Common myeloid progenitor, CD34-positive (primary cell): ENCODE data around the gene ARSD.
"Not testable (repeated sequence)": the region's sequence is repeated elsewhere in the genome, so short reads cannot be mapped to it uniquely, and the experiment has no call there.

Source experiments
- CTCF ChIA-PET: fragments of 350-600 bp; sonication (Branson Sonifier 250); formaldehyde crosslinking; loops from one replicate; lab custom pipeline; 2021; ENCODE audit warnings: antibody characterized with exemption; lab: Charles Lee
- POLR2A ChIA-PET: fragments of 350-600 bp; sonication (Branson Sonifier 250); formaldehyde crosslinking; loops from one replicate; lab custom pipeline; 2021; ENCODE audit warnings: antibody characterized with exemption; lab: Charles Lee
- DNase-seq, 3 donors: peaks; one replicate each; pipeline versions ENCODE4 v3.0.0 to v3.0.0-alpha.2; 2013
- H3K27ac ChIP-seq, 2 experiments: 1 replicate in 1 of 2; 2 replicates in 1 of 2; pipeline ENCODE4 v1.7.0; 2013; ENCODE audit warnings: inconsistent platforms in 2 of 2, low read length in 2 of 2, mild to moderate bottlenecking in 2 of 2, low read depth in 1 of 2, moderate library complexity in 1 of 2; ENCODE audit not compliant: severe bottlenecking in 2 of 2, insufficient read depth in 1 of 2, poor library complexity in 1 of 2
- H3K27me3 ChIP-seq, 5 experiments: replicated peaks in 2 of 5; 1 replicate in 3 of 5; 2 replicates in 2 of 5; pipeline versions ENCODE4 v1.6.1 to v1.7.0; 2013; ENCODE audit warnings: low read length in 4 of 5, mild to moderate bottlenecking in 2 of 5, moderate library complexity in 2 of 5, inconsistent platforms in 1 of 5; ENCODE audit not compliant: insufficient read depth in 5 of 5, control insufficient read depth in 4 of 5
- H3K36me3 ChIP-seq, 4 experiments: 1 replicate in 2 of 4; 2 replicates in 2 of 4; pipeline versions ENCODE4 v1.6.1 to v1.7.0; 2013; ENCODE audit warnings: low read length in 3 of 4, control low read depth in 1 of 4, mild to moderate bottlenecking in 1 of 4; ENCODE audit not compliant: control insufficient read depth in 4 of 4, insufficient read depth in 4 of 4
- H3K4me1 ChIP-seq, 4 experiments: 1 replicate in 3 of 4; 2 replicates in 1 of 4; pipeline versions ENCODE4 v1.6.1 to v1.7.1; 2013; ENCODE audit warnings: low read length in 3 of 4, mild to moderate bottlenecking in 3 of 4, control low read depth in 1 of 4, inconsistent platforms in 1 of 4, moderate library complexity in 1 of 4; ENCODE audit not compliant: control insufficient read depth in 4 of 4, insufficient read depth in 4 of 4; ENCODE audit errors: control extremely low read depth in 1 of 4
- H3K4me3 ChIP-seq, 7 experiments: 1 replicate in 4 of 7; 2 replicates in 3 of 7; pipeline versions ENCODE4 v1.5.1 to v1.7.0; 2013; ENCODE audit warnings: mild to moderate bottlenecking in 7 of 7, low read length in 6 of 7, moderate library complexity in 6 of 7, inconsistent platforms in 2 of 7, low read depth in 2 of 7, control low read depth in 1 of 7; ENCODE audit not compliant: insufficient read depth in 4 of 7, control insufficient read depth in 1 of 7; ENCODE audit errors: extremely low read depth in 1 of 7
- H3K9me3 ChIP-seq, 5 experiments: 1 replicate in 4 of 5; 2 replicates in 1 of 5; pipeline versions ENCODE4 v1.6.1 to v1.7.1; 2013; ENCODE audit warnings: low read length in 4 of 5, mild to moderate bottlenecking in 2 of 5, inconsistent platforms in 1 of 5, low read depth in 1 of 5, moderate library complexity in 1 of 5; ENCODE audit not compliant: control insufficient read depth in 4 of 5, insufficient read depth in 2 of 5; ENCODE audit errors: control extremely low read depth in 1 of 5
- WGBS: methylation state at CpG from one replicate; pipeline ENCODE4 v1.1.5; 2013; ENCODE audit not compliant: insufficient coverage; 5-methylcytosine and 5-hydroxymethylcytosine counted together

The ARSD gene

GRCh38 chrX:2902841-2903240 lies 26.3 kb downstream of the ARSD start:
- no peak for DNase-seq
- Histone ChIP-seq H3K9me3 (peaks cover 1 to 15% (median 10%) of the 10 kb centered on the region in 5 experiments), H3K27me3 (no peaks in the 10 kb centered on the region), H3K4me3 (no peak overlapping the region), H3K4me1 (peaks cover 0 to 11% (median 7%) of the 10 kb centered on the region in 4 experiments), H3K36me3 (peaks cover 0 to 14% (median 3%) of the 10 kb centered on the region in 4 experiments), H3K27ac (no peak overlapping the region)
- ChIA-PET CTCF (no interaction called here), POLR2A (no interaction called here)
- WGBS = 100% methylated on average over 1 of the region's 1 CpG

- Histone ChIP-seq H3K4me1 (peaks cover 0 to 18% (median 14%) of the 10 kb centered on the region in 4 experiments), H3K27ac (no peak overlapping the region), H3K36me3 (peaks cover 0 to 7% (median 0%) of the 10 kb centered on the region in 4 experiments), H3K4me3 (no peak overlapping the region), H3K27me3 (no peaks in the 10 kb centered on the region), H3K9me3 (peaks cover 1 to 15% (median 10%) of the 10 kb centered on the region in 5 experiments)
- WGBS = 97% methylated on average over 9 of the region's 9 CpGs
- ChIA-PET POLR2A (no interaction called here), CTCF (no interaction called here)
- no peak for DNase-seq
Measured at GRCh38 chrX:2901367-2902036, 27.6 kb downstream of the ARSD start.

GRCh38 chrX:2898846-2899512 lies 30.2 kb downstream of the ARSD start:
- DNase-seq = no peak
- 91% methylated on average over 12 of the region's 13 CpGs for WGBS
- Histone ChIP-seq H3K36me3 (no peaks in the 10 kb centered on the region), H3K4me3 (no peak overlapping the region), H3K27me3 (no peaks in the 10 kb centered on the region), H3K9me3 (peaks cover 1 to 9% (median 4%) of the 10 kb centered on the region in 5 experiments), H3K27ac (no peak overlapping the region), H3K4me1 (peaks cover 0 to 22% (median 20%) of the 10 kb centered on the region in 4 experiments)
- CTCF ChIA-PET = interaction anchor here (1.0 kb wide), 1 partner anchor 14 kb away, joined by 3 read pairs; no protein-coding TSS in a partner anchor
- POLR2A ChIA-PET = no interaction called here

DNA sequence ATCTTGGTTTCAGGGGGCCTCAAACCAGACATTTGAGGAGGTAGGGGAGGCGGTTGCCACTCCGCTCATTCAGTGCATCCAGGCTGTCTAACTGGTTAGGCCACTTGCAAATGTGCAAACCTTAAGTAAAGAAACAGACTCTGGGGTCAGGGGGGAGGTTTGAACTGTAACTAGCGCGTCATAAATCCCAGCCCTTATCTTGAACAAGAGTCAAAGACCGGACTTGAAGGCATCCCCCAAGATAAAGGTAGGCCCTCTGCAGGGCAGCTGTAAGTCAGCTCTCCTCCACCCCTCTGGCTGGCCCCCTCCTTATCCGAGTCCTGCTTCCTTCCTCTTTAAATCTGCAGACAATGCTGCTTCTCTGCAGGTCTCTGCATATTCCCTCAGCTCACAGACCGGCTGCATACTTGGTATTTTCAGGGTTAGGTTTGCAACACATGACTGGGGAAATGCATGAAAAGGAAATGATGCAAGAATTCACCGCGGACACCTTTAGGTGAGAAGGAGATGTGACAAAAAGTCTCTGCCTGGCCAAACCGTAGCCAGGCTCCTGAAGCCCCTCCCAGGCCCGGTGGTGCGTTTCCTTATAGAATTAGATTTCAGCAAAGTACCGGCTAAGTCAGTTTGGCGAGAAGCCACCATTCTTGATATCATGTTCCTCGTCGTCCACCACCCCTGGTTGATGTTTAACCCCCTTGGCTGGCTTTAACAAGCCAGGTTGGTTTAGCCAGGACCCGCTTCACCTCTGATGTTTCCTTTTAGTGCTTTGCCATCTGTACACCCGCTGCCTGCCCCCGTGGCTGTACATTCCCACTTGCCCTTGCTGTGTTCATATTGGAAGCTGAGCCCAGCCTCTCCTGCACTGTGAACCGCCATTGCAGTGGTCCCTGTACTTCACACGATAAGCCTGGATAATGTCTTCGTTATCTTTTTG lies 31.2 kb downstream of the ARSD start:
- Histone ChIP-seq H3K4me1 (peaks cover 0 to 22% (median 20%) of the 10 kb centered on the region in 4 experiments), H3K4me3 (peak overlapping the region in 4 of 7 experiments; percentile 29 to 60 (median 53))
- 17% methylated on average over 19 of the region's 22 CpGs for WGBS
- H3K9me3 ChIP-seq, H3K36me3 ChIP-seq, POLR2A ChIA-PET, H3K27ac ChIP-seq, H3K27me3 ChIP-seq: not testable (repeated sequence)
- CTCF ChIA-PET = interaction anchor here (1.0 kb wide), 1 partner anchor 15 kb away, joined by 3 read pairs; no protein-coding TSS in a partner anchor
- peak; percentile 41 to 84 (median 74) for DNase-seq

DNA sequence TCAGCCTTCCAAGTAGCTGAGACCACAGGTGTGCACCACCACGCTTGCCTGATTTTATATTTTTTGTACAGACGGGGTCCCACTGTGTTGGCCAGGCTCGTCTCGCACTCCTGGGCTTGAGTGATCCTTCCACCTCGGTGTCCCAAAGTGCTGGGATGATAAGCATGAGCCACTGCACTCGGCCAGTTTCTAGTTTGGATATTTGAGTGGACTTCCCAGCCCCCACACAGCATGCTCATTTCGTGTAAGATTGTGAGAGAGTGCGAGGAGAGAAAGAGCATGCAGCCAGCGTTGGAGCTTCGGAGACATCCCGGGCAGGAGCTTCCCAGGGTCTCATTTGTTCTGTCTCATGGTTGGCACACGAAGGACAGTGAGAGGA lies 31.8 kb downstream of the ARSD start:
- no peak overlapping the region for H3K4me3 ChIP-seq
- 86% methylated on average over 12 of the region's 12 CpGs for WGBS

DNA sequence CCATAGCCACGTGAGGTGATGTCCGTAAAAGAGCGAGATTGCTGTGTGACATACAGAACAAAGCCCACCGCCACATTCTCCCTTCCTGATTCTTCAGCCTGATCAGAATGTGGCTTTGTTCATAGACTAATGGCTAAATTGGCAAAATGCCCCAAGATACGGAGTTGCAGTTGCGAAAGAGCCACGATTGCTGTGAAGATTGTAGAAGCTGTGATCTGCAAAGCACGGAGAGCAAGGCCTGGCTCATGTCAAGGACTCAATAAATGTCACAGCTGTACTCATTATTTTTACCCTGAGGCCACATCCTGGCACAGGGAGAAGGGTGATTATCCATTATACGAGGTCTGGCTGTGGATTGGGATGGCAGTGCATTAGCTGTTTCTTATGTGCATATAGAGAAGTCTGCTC lies 34.2 kb downstream of the ARSD start:
- 42% methylated on average over 9 of the region's 9 CpGs for WGBS
- H3K4me3 ChIP-seq = no peak overlapping the region
- no peak overlapping the region for H3K27ac ChIP-seq
- ChIA-PET POLR2A (no interaction called here), CTCF (interaction anchor here (1.0 kb wide), 1 partner anchor 37 kb away, joined by 3 read pairs; no protein-coding TSS in a partner anchor)
- DNase-seq = peak in 2 of 3 donors; percentile 47 to 55
- no peaks in the 10 kb centered on the region for H3K9me3 ChIP-seq
- H3K36me3 ChIP-seq = no peaks in the 10 kb centered on the region
- H3K4me1 ChIP-seq = peaks cover 0 to 27% (median 21%) of the 10 kb centered on the region in 4 experiments
- peaks cover 0 to 4% (median 0%) of the 10 kb centered on the region in 5 experiments for H3K27me3 ChIP-seq

More for the DNA sequence above, 31.8 kb downstream of the ARSD start:
- DNase-seq = no peak
- Histone ChIP-seq H3K4me1 (peaks cover 0 to 22% (median 20%) of the 10 kb centered on the region in 4 experiments), H3K36me3 (no peaks in the 10 kb centered on the region), H3K27me3 (no peaks in the 10 kb centered on the region), H3K27ac (no peak overlapping the region), H3K9me3 (no peaks in the 10 kb centered on the region)
- ChIA-PET CTCF (no interaction called here), POLR2A (no interaction called here)
